ENCODE data around the gene MTMR10.

Gene MTMR10

GRCh38 chr15:30991255-30992235, at the start of gene MTMR10:
Gene MTMR10 (minus strand): TSS chr15:30991628. CDS start chr15:30991506, 122 bp downstream.
- DNase-seq (ENCODE audit: low read depth, low spot score) = no peak

- DNase-seq (ENCODE audit: low read depth, low spot score) = no peak
These were observed 49.2 kb upstream of the MTMR10 start for GRCh38 chr15:31040611-31041010.

- no peak for DNase-seq (ENCODE audit: low read depth, low spot score)
These were observed 48.5 kb upstream of the MTMR10 start for GRCh38 chr15:31039961-31040360.

GRCh38 chr15:31037731-31038477, 46.5 kb upstream of the MTMR10 start:
- no peak for DNase-seq (ENCODE audit: low read depth, low spot score)

- DNase-seq (ENCODE audit: low read depth, low spot score) = no peak
These were observed 45.4 kb upstream of the MTMR10 start for GRCh38 chr15:31036783-31037182.

GRCh38 chr15:31035610-31036009, 44.2 kb upstream of the MTMR10 start:
- no peak for DNase-seq (ENCODE audit: low read depth, low spot score)

- no peak for DNase-seq (ENCODE audit: low read depth, low spot score)
These were observed 42.7 kb upstream of the MTMR10 start for GRCh38 chr15:31034152-31034551.

GRCh38 chr15:31032961-31033371, 41.5 kb upstream of the MTMR10 start:
- DNase-seq (ENCODE audit: low read depth, low spot score) = no peak

GRCh38 chr15:31031471-31032067, 40.1 kb upstream of the MTMR10 start:
- DNase-seq (ENCODE audit: low read depth, low spot score) = no peak

- DNase-seq (ENCODE audit: low read depth, low spot score) = no peak
These were observed 36.6 kb upstream of the MTMR10 start for GRCh38 chr15:31027910-31028578.

- no peak for DNase-seq (ENCODE audit: low read depth, low spot score)
These were observed 34.6 kb upstream of the MTMR10 start for GRCh38 chr15:31025996-31026395.

- DNase-seq (ENCODE audit: low read depth, low spot score) = no peak
These were observed 33.6 kb upstream of the MTMR10 start for GRCh38 chr15:31024979-31025378.

GRCh38 chr15:31024330-31024729, 32.9 kb upstream of the MTMR10 start:
- DNase-seq (ENCODE audit: low read depth, low spot score) = peak; percentile 5

GRCh38 chr15:31023841-31024240, 32.4 kb upstream of the MTMR10 start:
- no peak for DNase-seq (ENCODE audit: low read depth, low spot score)

GRCh38 chr15:31021067-31021665, 29.7 kb upstream of the MTMR10 start:
- DNase-seq (ENCODE audit: low read depth, low spot score) = no peak

GRCh38 chr15:31020542-31020941, 29.1 kb upstream of the MTMR10 start:
- no peak for DNase-seq (ENCODE audit: low read depth, low spot score)

- DNase-seq (ENCODE audit: low read depth, low spot score) = no peak
These were observed 28.6 kb upstream of the MTMR10 start for GRCh38 chr15:31019986-31020385.

- no peak for DNase-seq (ENCODE audit: low read depth, low spot score)
These were observed 25.9 kb upstream of the MTMR10 start for GRCh38 chr15:31017311-31017710.

GRCh38 chr15:31016446-31016915, 25.1 kb upstream of the MTMR10 start:
- DNase-seq (ENCODE audit: low read depth, low spot score) = no peak

- no peak for DNase-seq (ENCODE audit: low read depth, low spot score)
These were observed 23.1 kb upstream of the MTMR10 start for GRCh38 chr15:31014608-31014925.
